ENCODE measurements around the gene REPS2.

- TF ChIP-seq POLR2A (IDR thresholded peaks at IDR 0.05) (no peak), CTCF (IDR thresholded peaks at IDR 0.05) (no peak)
Measured at GRCh38 chrX:17104433-17104832, 158.0 kb downstream of the REPS2 start.

All from transverse colon (tissue), 3 donors.